ENCODE measurements around the gene RGS4.

The RGS4 gene

DNA sequence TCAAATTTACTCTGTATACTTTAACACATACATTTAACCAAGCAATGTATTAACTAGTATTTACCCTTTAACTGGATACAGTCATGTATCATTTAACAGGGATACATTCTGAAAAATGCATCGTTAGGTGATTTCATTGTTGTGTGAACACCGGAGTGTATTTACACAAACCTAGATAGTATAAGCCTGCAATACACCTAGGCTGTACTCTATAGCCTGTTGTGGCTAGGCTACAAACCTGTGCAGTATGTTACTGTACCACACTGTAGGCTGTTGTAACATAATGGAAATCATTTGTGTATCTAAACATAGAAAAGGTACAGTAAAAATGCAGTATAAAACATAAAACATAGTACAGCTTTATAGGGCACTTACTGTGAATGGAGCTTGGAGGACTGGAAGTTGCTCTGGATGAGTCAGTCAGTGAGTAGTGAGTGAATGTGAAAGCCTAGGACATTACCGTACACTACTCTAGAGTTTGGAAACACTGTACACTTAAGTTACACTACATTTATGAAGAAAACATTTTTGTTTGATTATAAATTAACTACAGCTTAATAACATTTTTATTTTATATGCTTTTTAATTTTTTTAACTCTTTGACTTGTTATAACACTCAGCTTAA lies 21.3 kb downstream of the RGS4 start:
- DNase-seq (ENCODE audit: low spot score in 2 of 2) (no peak), ATAC-seq (replicated peaks; ENCODE audit: extremely low read depth, poor library complexity, severe bottlenecking) (no peak)
- no peaks in the 10 kb centered on the region for H3K36me3 Mint-ChIP-seq (ENCODE audit: insufficient read depth)
- no peak overlapping the region for H3K4me3 Mint-ChIP-seq
- H3K27me3 Mint-ChIP-seq, result peaks cover 19% of the 10 kb centered on the region
- no peak overlapping the region for H3K27ac Mint-ChIP-seq (ENCODE audit: low read depth)
- H3K4me1 Mint-ChIP-seq, result no peaks in the 10 kb centered on the region
- no peaks in the 10 kb centered on the region for H3K9me3 Mint-ChIP-seq

DNA sequence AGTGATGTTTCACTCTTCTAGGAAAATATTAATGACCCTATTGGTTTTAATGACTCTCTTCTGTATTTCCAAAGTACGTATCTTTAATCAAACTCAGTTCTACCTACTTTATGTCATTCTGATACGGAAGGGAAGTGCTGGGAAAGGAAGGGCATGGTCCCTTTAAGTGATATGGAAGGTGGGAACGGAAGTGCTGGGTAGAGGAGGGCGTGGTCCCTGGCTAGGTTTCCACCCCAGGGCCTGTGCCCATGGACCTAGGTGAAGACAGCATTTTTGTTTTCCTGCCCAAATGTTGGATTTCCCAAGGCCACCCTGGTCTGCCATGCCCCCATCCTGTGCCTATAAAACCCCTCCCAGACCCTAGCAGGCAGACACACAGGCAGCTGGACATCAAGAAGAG lies 24.0 kb downstream of the RGS4 start:
- no peak overlapping the region for H3K27ac Mint-ChIP-seq (ENCODE audit: low read depth)
- H3K27me3 Mint-ChIP-seq, result peaks cover 28% of the 10 kb centered on the region
- no peaks in the 10 kb centered on the region for H3K4me1 Mint-ChIP-seq
- H3K4me3 Mint-ChIP-seq, result no peak overlapping the region
- H3K36me3 Mint-ChIP-seq (ENCODE audit: insufficient read depth), result no peaks in the 10 kb centered on the region
- DNase-seq (ENCODE audit: low spot score in 2 of 2), result no peak
- no peaks in the 10 kb centered on the region for H3K9me3 Mint-ChIP-seq
- no peak for ATAC-seq (replicated peaks; ENCODE audit: extremely low read depth, poor library complexity, severe bottlenecking)

DNA sequence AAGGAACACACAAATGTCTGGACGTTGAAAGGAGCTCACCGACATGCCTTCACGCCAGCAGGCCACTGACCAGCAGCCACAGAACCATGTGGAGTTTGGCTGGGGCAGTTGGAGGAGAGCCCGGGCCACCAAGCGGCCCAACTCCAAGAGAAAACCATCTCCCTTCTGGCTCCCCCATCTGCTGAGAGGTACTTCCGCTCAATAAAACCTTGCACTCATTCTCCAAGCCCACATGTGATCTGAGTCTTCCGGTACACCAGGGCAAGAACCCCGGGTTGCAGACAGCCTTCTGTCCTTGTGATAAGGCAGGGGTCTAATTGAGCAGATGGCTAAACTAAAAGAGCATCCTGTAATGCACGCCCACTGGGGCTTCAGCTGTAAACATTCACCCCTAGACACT lies 24.4 kb downstream of the RGS4 start:
- Mint-ChIP-seq H3K36me3 (ENCODE audit: insufficient read depth) (no peaks in the 10 kb centered on the region), H3K9me3 (no peaks in the 10 kb centered on the region), H3K27me3 (peaks cover 28% of the 10 kb centered on the region), H3K4me1 (no peaks in the 10 kb centered on the region), H3K4me3 (no peak overlapping the region), H3K27ac (ENCODE audit: low read depth) (no peak overlapping the region)
- no peak for ATAC-seq (replicated peaks; ENCODE audit: extremely low read depth, poor library complexity, severe bottlenecking)
- DNase-seq (ENCODE audit: low spot score in 2 of 2), result no peak

DNA sequence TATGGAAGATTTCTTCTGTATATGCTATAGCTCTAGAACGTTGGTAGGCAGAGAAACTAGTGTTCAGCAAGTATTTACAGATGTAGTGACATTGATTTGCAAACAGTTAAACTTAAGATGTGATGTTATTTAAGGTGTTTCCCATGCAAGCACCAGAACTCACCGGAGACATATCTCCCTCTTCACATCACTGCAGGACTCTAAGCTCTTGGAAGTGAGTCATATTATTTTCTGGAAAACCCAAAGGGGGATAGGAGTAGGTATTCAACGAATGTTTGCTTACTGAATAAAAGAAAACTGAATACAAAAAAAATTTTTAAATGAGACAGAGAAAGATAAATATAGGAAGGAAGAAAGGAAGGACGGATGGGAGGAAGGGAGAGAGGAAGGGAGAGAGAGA lies 25.0 kb downstream of the RGS4 start:
- ATAC-seq (replicated peaks; ENCODE audit: extremely low read depth, poor library complexity, severe bottlenecking) (no peak), DNase-seq (ENCODE audit: low spot score in 2 of 2) (no peak)
- Mint-ChIP-seq H3K4me3 (no peak overlapping the region), H3K27ac (ENCODE audit: low read depth) (no peak overlapping the region), H3K27me3 (peaks cover 28% of the 10 kb centered on the region), H3K9me3 (no peaks in the 10 kb centered on the region), H3K4me1 (no peaks in the 10 kb centered on the region), H3K36me3 (ENCODE audit: insufficient read depth) (no peaks in the 10 kb centered on the region)

DNA sequence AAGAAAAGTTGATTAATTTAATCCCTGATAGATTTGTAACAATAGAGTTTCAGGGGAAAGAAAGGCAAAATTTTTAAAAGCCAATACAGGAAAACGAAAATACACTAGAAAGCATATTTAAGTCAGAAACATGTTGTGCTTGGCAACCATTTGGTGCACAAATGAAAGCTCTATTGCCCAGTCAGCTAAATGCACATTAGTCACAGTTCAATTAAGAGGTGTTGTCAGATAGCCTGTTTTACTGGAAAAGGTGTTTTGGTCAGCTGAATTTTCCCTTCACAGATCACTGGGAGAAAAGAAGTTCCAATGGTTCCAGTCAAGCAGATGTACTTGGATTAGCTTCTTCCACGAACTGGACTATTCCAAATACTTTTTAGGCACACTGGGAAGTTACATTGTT lies 25.4 kb downstream of the RGS4 start:
- Mint-ChIP-seq H3K4me1 (no peaks in the 10 kb centered on the region), H3K36me3 (ENCODE audit: insufficient read depth) (no peaks in the 10 kb centered on the region), H3K27ac (ENCODE audit: low read depth) (no peak overlapping the region), H3K27me3 (peaks cover 30% of the 10 kb centered on the region), H3K9me3 (no peaks in the 10 kb centered on the region), H3K4me3 (no peak overlapping the region)
- ATAC-seq (replicated peaks; ENCODE audit: extremely low read depth, poor library complexity, severe bottlenecking) (no peak), DNase-seq (ENCODE audit: low spot score in 2 of 2) (no peak)

DNA sequence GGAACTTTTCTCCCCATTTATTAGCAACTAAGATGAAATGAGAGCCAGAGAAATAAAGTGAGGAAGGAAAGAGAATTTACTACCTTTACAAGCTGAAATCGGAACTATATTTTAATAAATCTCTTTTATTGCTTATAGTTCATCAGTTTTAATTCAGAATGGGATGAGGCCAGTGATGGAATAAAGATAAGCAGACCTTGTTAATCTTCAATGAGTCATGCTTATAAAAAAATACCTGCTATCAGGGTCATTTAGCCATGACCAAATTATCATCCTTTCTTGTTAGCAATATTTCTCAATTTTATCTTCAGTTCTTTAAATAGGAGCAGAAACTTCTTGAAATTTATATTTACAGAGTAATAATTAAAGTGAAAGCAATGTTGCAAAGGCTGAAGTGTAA lies 26.1 kb downstream of the RGS4 start:
- H3K27ac Mint-ChIP-seq (ENCODE audit: low read depth), result no peak overlapping the region
- H3K27me3 Mint-ChIP-seq, result peaks cover 36% of the 10 kb centered on the region
- no peak overlapping the region for H3K4me3 Mint-ChIP-seq
- no peaks in the 10 kb centered on the region for H3K36me3 Mint-ChIP-seq (ENCODE audit: insufficient read depth)
- DNase-seq (ENCODE audit: low spot score in 2 of 2) (no peak), ATAC-seq (replicated peaks; ENCODE audit: extremely low read depth, poor library complexity, severe bottlenecking) (no peak)
- H3K4me1 Mint-ChIP-seq, result no peaks in the 10 kb centered on the region
- no peaks in the 10 kb centered on the region for H3K9me3 Mint-ChIP-seq

DNA sequence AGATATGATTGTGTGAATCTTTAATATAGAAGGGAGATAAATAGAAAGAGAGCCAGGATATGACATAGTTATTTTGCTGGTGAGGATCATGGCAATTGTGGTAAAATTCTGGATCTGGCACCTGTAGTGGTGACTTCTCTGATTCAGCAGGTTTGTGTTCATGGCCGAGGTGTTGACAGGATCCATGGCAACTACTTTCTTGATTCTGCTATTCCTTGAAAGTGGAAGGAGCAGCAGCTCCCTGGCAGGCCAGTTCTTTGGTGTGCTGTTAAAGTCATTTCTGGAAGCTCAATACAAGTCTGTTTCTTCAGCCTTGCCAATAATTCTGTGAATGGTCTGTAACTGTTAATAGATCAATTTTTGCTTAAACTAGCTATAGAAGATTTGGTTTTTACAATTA lies 33.4 kb downstream of the RGS4 start:
- H3K4me1 Mint-ChIP-seq, result no peaks in the 10 kb centered on the region
- H3K4me3 Mint-ChIP-seq, result no peak overlapping the region
- peaks cover 10% of the 10 kb centered on the region for H3K27me3 Mint-ChIP-seq

DNA sequence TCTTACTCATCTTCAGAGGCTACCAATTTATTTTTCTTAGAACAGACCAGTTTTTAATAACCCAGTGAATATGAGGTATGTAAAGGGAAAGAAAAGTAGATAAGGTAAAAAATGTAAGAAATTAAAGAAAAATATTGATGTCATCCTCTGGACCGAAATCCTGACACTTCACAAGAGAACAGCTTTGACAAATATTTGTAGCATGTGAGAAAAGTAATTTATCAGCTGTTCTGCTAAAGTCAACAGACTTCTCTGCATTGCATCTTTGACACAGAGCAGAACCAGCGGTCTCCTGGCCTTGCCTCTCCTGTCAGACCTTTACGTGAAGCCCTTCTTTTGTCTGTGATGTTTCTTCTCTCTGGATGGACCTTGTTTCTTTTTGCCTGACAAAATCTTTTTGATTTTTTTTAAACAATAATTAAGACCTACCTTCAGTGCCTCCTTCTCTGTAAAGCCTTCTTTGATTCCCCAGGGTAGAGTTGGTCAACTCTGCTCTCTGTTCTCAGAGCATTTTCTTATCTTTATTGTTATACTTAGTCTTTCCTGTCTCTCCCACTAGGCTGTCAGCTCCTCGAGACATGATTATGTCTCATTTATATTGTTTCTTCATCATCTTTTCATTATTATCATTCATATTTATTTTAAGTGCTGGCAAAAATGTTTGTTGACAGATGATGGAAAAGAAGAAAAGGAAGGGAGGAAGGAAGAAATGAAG lies 35.4 kb downstream of the RGS4 start:
- Mint-ChIP-seq H3K36me3 (ENCODE audit: insufficient read depth) (peaks cover 2% of the 10 kb centered on the region), H3K9me3 (no peaks in the 10 kb centered on the region), H3K4me1 (no peaks in the 10 kb centered on the region), H3K27ac (ENCODE audit: low read depth) (no peak overlapping the region), H3K4me3 (no peak overlapping the region), H3K27me3 (peaks cover 23% of the 10 kb centered on the region)
- DNase-seq (ENCODE audit: low spot score in 2 of 2) (no peak), ATAC-seq (replicated peaks; ENCODE audit: extremely low read depth, poor library complexity, severe bottlenecking) (no peak)

More for the DNA sequence above, 33.4 kb downstream of the RGS4 start:
- Mint-ChIP-seq H3K9me3 (no peaks in the 10 kb centered on the region), H3K36me3 (ENCODE audit: insufficient read depth) (no peaks in the 10 kb centered on the region), H3K27ac (ENCODE audit: low read depth) (no peak overlapping the region)
- ATAC-seq (replicated peaks; ENCODE audit: extremely low read depth, poor library complexity, severe bottlenecking) (no peak), DNase-seq (ENCODE audit: low spot score in 2 of 2) (no peak)

DNA sequence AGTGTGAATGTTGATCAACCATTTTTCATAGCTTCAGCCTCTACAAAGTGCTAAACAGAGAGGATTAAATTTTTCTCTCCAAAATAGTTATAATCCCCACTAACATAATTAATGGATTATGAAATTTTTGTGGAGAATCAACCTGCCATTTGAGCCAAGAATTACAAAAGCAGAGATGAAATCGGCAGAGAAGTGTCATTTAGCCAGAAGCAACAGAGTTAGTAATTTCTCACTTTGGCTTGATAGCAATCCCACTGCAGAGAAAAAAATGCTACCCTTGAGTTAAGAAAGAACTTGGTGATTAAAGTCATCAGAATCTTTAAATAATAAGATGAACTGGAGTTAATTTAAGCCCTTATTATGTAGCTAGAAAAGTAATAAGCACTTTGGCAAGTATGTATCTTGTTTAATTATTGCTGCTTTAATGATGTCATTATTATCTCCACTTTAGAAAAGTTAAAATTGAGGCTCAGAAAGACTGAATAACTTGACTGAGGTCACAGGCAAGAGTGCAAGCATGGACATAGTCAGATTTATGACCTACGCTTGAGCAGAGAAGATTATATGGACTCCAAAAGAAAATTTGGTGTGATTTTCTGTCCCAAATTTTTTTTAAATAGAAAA lies 37.3 kb downstream of the RGS4 start:
- Mint-ChIP-seq H3K4me1 (no peaks in the 10 kb centered on the region), H3K27ac (ENCODE audit: low read depth) (no peak overlapping the region), H3K36me3 (ENCODE audit: insufficient read depth) (peaks cover 2% of the 10 kb centered on the region), H3K4me3 (no peak overlapping the region), H3K27me3 (peaks cover 32% of the 10 kb centered on the region), H3K9me3 (no peaks in the 10 kb centered on the region)
- ATAC-seq (replicated peaks; ENCODE audit: extremely low read depth, poor library complexity, severe bottlenecking), result no peak
- DNase-seq (ENCODE audit: low spot score in 2 of 2), result no peak

DNA sequence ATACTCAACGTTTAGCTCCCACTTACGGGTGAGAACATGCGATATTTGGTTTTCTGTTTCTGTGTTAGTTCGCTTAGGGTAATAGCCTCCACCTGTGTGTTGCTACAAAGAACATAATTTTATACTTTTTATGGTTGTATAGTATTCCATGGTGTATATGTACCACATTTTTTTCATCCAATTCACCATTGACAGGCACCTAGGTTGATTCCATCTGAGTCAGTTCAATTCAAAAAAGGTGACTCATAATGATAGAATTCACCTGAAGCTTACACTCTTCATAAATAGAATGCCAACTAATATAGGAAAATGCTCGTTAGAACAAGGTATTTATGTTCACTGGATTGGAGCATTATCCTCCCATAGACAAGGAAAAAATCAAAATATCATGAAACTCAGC lies 38.5 kb downstream of the RGS4 start:
- Mint-ChIP-seq H3K36me3 (ENCODE audit: insufficient read depth) (peaks cover 2% of the 10 kb centered on the region), H3K27me3 (peaks cover 40% of the 10 kb centered on the region), H3K9me3 (no peaks in the 10 kb centered on the region), H3K4me1 (no peaks in the 10 kb centered on the region), H3K27ac (ENCODE audit: low read depth) (no peak overlapping the region), H3K4me3 (no peak overlapping the region)
- no peak for DNase-seq (ENCODE audit: low spot score in 2 of 2)
- no peak for ATAC-seq (replicated peaks; ENCODE audit: extremely low read depth, poor library complexity, severe bottlenecking)

DNA sequence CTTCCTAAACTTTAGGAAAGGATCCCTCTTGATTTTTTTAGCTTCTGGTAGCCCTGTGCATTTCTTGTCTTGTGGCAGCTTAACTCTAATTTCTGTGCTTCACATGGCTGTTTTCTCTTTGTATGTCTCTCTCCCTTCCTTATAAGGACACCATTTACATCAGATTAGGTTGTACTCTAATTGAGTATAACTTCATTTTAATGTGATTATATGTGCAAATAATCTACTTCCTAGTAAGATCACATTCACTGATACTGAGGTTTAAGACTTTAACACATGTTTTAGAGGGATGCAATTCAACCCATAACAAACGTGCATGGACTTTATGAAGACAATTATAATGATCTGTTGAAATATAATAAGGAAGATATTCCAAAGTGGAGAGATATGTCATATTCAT lies 46.7 kb downstream of the RGS4 start:
- H3K4me3 Mint-ChIP-seq, result no peak overlapping the region
- no peaks in the 10 kb centered on the region for H3K4me1 Mint-ChIP-seq
- H3K27me3 Mint-ChIP-seq, result peaks cover 27% of the 10 kb centered on the region
- no peaks in the 10 kb centered on the region for H3K36me3 Mint-ChIP-seq (ENCODE audit: insufficient read depth)
- DNase-seq (ENCODE audit: low spot score in 2 of 2), result no peak
- no peak for ATAC-seq (replicated peaks; ENCODE audit: extremely low read depth, poor library complexity, severe bottlenecking)
- H3K27ac Mint-ChIP-seq (ENCODE audit: low read depth), result no peak overlapping the region
- no peaks in the 10 kb centered on the region for H3K9me3 Mint-ChIP-seq

DNA sequence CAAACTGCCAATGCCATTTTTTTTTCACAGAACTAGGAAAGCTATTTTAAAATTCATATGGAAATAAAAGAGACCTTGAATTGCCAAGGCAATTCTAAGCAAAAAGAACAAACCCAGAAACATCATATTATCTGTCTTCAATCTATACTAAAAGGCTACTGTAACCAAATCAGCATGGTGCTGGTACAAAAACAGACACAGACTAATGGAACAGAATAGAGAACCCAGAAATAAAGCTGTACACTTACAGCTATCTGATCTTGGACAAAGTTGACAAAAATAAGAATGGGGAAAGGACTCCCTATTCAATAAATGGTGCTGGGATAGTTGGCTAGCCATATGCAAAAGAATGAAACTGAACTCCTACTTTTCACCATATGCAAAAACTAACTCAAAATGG lies 50.5 kb downstream of the RGS4 start:
- Mint-ChIP-seq H3K27ac (ENCODE audit: low read depth) (no peak overlapping the region), H3K36me3 (ENCODE audit: insufficient read depth) (peaks cover 2% of the 10 kb centered on the region)

DNA sequence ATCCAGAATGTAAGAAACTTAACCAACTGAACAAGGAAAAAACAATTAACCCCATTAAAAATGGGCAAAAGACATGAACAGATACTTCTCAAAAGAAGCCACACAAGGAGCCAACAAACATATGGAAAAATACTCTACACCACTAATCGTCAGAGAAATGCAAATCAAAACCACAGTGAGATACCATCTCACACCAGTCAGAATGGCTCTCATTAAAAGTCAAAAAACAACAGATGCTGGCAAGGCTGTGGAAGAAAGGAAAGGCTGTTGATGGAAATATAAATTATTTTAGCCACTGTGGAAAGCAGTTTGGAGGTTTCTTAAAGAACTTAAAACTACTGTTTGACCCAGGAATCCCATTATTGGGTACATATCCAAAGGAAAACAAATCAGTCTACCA lies 51.2 kb downstream of the RGS4 start:
- Mint-ChIP-seq H3K36me3 (ENCODE audit: insufficient read depth) (peaks cover 2% of the 10 kb centered on the region), H3K9me3 (no peaks in the 10 kb centered on the region), H3K4me1 (no peaks in the 10 kb centered on the region), H3K4me3 (no peak overlapping the region), H3K27ac (ENCODE audit: low read depth) (no peak overlapping the region), H3K27me3 (peaks cover 16% of the 10 kb centered on the region)
- ATAC-seq (replicated peaks; ENCODE audit: extremely low read depth, poor library complexity, severe bottlenecking), result no peak
- DNase-seq (ENCODE audit: low spot score in 2 of 2), result no peak

More for the DNA sequence above, 50.5 kb downstream of the RGS4 start:
- Mint-ChIP-seq H3K27me3 (peaks cover 14% of the 10 kb centered on the region), H3K4me1 (no peaks in the 10 kb centered on the region), H3K4me3 (no peak overlapping the region), H3K9me3 (no peaks in the 10 kb centered on the region)
- ATAC-seq (replicated peaks; ENCODE audit: extremely low read depth, poor library complexity, severe bottlenecking), result no peak
- DNase-seq (ENCODE audit: low spot score in 2 of 2), result no peak
